Panc1 (cell line): ENCODE measurements around the gene TMPRSS6. TPM values are rescaled to one million over a fixed set of nuclear protein-coding genes. Genes with fewer than 3 reads are reported as not detected.

Experiments used
- ATAC-seq: fragments of 200-7000 bp; cut with Tn5 transposase; 2 replicates; pipeline ENCODE4 v1.9.1; 2020; ENCODE audit warnings: mild to moderate bottlenecking, moderate library complexity
- BruUV-seq: library from RNA; stranded (reverse); fragments of 400-500 nt; replicated peaks from 2 replicates; lab custom pipeline; 2021; lab: Mats Ljungman, UMichigan
- CTCF ChIA-PET: fragments of 300-600 bp; sonication (Branson Sonifier 250); formaldehyde crosslinking; loops from one replicate; lab custom pipeline; 2022; ENCODE audit warnings: antibody characterized with exemption; lab: Charles Lee
- POLR2A ChIA-PET: fragments of 300-600 bp; sonication (Branson Sonifier 250); formaldehyde crosslinking; loops from one replicate; lab custom pipeline; 2022; ENCODE audit warnings: antibody characterized with exemption; lab: Charles Lee
- DNase-seq: peaks from one replicate; pipeline ENCODE4 v3.0.0-alpha.2; 2010; ENCODE audit warnings: low read depth, low spot score
- H3K27ac ChIP-seq: 2 replicates; pipeline ENCODE4 v1.5.1; 2011; ENCODE audit warnings: mild to moderate bottlenecking, low read length, inconsistent platforms
- H3K27me3 ChIP-seq: fragments of 200-500 bp; sonication (Bioruptor generic); 2 replicates; pipeline ENCODE4 v1.6.0; 2014; ENCODE audit warnings: low read length, inconsistent platforms; ENCODE audit not compliant: control insufficient read depth, insufficient read depth
- H3K36me3 ChIP-seq: fragments of 200-500 bp; sonication (Bioruptor generic); 2 replicates; pipeline ENCODE4 v1.5.1; 2014; ENCODE audit warnings: inconsistent platforms, mild to moderate bottlenecking, low read length, moderate library complexity; ENCODE audit not compliant: control insufficient read depth, insufficient read depth
- H3K4me1 ChIP-seq: 2 replicates; pipeline ENCODE4 v1.5.1; 2011; ENCODE audit warnings: inconsistent platforms, mild to moderate bottlenecking, low read length, moderate library complexity; ENCODE audit not compliant: control insufficient read depth, insufficient read depth
- H3K4me3 ChIP-seq, 2 experiments: 2 replicates each; pipeline ENCODE4 v1.5.1; 2011 to 2012; ENCODE audit warnings: low read depth in 2 of 2, low read length in 2 of 2, mild to moderate bottlenecking in 2 of 2, inconsistent platforms in 1 of 2, moderate library complexity in 1 of 2
- H3K9me3 ChIP-seq: fragments of 200-500 bp; sonication (Bioruptor generic); 2 replicates; pipeline ENCODE4 v1.5.1; 2014; ENCODE audit warnings: low read depth, mild to moderate bottlenecking, inconsistent platforms, low read length, moderate library complexity; ENCODE audit not compliant: control insufficient read depth, insufficient read depth
- POLR2AphosphoS5 ChIP-seq: IDR thresholded peaks from 2 replicates; pipeline ENCODE4 v1.6.1; 2012; ENCODE audit warnings: mild to moderate bottlenecking, low read depth, low read length, moderate library complexity
- REST ChIP-seq, 2 experiments: IDR thresholded peaks; 2 replicates each; pipeline ENCODE4 v1.6.1; 2011 to 2012; ENCODE audit warnings: low read depth in 2 of 2, control low read depth in 1 of 2, low read length in 1 of 2, mild to moderate bottlenecking in 1 of 2, moderate library complexity in 1 of 2; ENCODE audit not compliant: insufficient read depth in 1 of 2
- SIN3A ChIP-seq: IDR thresholded peaks from 2 replicates; pipeline ENCODE4 v1.6.1; 2012; ENCODE audit warnings: low read depth, mild to moderate bottlenecking, low read length, moderate library complexity, borderline replicate concordance; ENCODE audit not compliant: insufficient read depth
- TCF7L2 ChIP-seq: IDR thresholded peaks from 2 replicates; pipeline ENCODE4 v1.6.1; 2011; ENCODE audit warnings: mild to moderate bottlenecking, low read depth, low read length, inconsistent platforms
- in situ Hi-C: cut with HindIII; loops from 2 replicates; pipeline ENCODE4 v1.10.0; 2016; ENCODE audit warnings: low sequenced_read_pairs, low pct_unique_long_range_greater_than_20kb
- intact Hi-C: fragments of 100-400 bp; cut with micrococcal nuclease; formaldehyde crosslinking; loops from one replicate; pipeline ENCODE4 v1.10.0; 2022; ENCODE audit not compliant: unreplicated experiment
- total RNA-seq: library from RNA; stranded (reverse); gene quantifications from one replicate; pipeline ENCODE4 v1.2.1, GENCODE V29; 2021; ENCODE audit not compliant: unreplicated experiment
- TF ChIP-seq, protein P1 (sequence below): fragments of 450-650 bp; IDR thresholded peaks from 2 replicates; pipeline ENCODE4 v1.5.1; 2017; ENCODE audit warnings: mild to moderate bottlenecking

Gene TMPRSS6
- total RNA-seq, 1 experiment from 2014 or later = not detected

DNA sequence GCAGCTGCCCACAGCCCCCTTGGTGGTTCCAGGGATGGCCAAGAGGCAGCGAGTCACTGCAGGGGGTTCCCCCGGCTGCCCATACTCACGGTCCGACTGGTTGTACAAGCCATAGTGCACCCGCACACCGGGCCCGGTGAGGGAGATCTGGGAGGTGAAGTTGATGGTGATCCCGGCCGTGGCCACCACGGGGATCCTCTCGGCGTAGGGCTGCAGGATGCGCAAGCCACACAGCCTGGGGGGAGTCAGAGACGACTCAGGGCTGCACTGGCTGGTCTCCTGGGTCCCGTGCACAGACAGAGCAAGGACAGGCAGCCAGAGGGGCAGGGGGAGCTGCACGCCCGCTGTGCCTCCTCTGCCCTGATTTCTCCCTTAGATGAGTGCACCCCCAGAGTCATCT, 34.5 kb downstream of the TMPRSS6 start:
- ChIA-PET CTCF (no interaction called here), POLR2A (no interaction called here)
- in situ Hi-C loops (no loop called here), intact Hi-C loops (no loop called here)
- Histone ChIP-seq H3K36me3 (no peaks in the 10 kb centered on the region), H3K9me3 (no peaks in the 10 kb centered on the region), H3K27ac (no peak overlapping the region), H3K4me1 (no peaks in the 10 kb centered on the region), H3K27me3 (no peaks in the 10 kb centered on the region), H3K4me3 (no peak overlapping the region)
- ATAC-seq (peak; percentile 19; the same call in 1 of the 2 replicates), DNase-seq (no peak)
- no peak for TF ChIP-seq POLR2AphosphoS5
- TF ChIP-seq, protein P1, sequence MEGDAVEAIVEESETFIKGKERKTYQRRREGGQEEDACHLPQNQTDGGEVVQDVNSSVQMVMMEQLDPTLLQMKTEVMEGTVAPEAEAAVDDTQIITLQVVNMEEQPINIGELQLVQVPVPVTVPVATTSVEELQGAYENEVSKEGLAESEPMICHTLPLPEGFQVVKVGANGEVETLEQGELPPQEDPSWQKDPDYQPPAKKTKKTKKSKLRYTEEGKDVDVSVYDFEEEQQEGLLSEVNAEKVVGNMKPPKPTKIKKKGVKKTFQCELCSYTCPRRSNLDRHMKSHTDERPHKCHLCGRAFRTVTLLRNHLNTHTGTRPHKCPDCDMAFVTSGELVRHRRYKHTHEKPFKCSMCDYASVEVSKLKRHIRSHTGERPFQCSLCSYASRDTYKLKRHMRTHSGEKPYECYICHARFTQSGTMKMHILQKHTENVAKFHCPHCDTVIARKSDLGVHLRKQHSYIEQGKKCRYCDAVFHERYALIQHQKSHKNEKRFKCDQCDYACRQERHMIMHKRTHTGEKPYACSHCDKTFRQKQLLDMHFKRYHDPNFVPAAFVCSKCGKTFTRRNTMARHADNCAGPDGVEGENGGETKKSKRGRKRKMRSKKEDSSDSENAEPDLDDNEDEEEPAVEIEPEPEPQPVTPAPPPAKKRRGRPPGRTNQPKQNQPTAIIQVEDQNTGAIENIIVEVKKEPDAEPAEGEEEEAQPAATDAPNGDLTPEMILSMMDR = no peak
- TF ChIP-seq SIN3A = no peak
- TF ChIP-seq TCF7L2 = no peak
- no peak for TF ChIP-seq REST (IDR thresholded peaks at IDR 0.05; ENCODE audit: insufficient read depth in 1 of 2, low read depth in 2 of 2, low read length in 1 of 2)
- no TSS peak for BruUV-seq

DNA sequence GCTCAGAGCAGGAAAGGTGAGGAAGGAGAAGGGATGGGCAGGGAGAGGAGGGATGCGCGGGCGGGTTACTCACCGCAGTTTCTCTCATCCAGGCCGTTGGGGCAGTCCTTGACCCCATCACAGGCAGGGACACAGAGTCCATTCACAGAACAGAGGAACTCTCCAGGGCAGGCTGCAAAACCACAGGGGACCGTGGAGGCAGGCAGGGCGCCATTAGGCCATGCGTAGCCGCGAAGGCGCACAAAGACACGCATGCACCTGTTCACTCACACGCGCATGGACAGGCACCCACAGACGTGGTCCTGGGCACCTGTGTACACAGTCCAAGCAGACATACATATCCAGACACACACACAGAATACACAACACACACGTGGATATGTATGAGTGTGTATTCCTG, 35.0 kb downstream of the TMPRSS6 start:
- TF ChIP-seq TCF7L2 (no peak), SIN3A (no peak), POLR2AphosphoS5 (no peak), REST (IDR thresholded peaks at IDR 0.05; ENCODE audit: insufficient read depth in 1 of 2, low read depth in 2 of 2, low read length in 1 of 2) (no peak)
- TF ChIP-seq, protein P1 = no peak
- ChIA-PET POLR2A (no interaction called here), CTCF (no interaction called here)
- Histone ChIP-seq H3K27ac (no peak overlapping the region), H3K27me3 (no peaks in the 10 kb centered on the region), H3K9me3 (no peaks in the 10 kb centered on the region), H3K4me1 (no peaks in the 10 kb centered on the region), H3K4me3 (no peak overlapping the region), H3K36me3 (no peaks in the 10 kb centered on the region)
- ATAC-seq = no peak
- intact Hi-C loops (no loop called here), in situ Hi-C loops (no loop called here)
- DNase-seq = no peak
- no TSS peak for BruUV-seq
